Epidermal melanocyte (primary cell): Measurements from ENCODE around the gene CERS4.
A peak's percentile ranks its signal among the peaks of the same experiment; 100 is the strongest.
"Not testable (repeated sequence)": the region's sequence is repeated elsewhere in the genome, so short reads cannot be mapped to it uniquely, and the experiment has no call there.

Experiments used
- DNase-seq: peaks from one replicate; pipeline ENCODE4 v3.0.0; 2011; ENCODE audit warnings: low spot score; ENCODE audit not compliant: insufficient read length

Gene CERS4

GRCh38 chr19:8261881-8262280 is 52.7 kb downstream of the CERS4 start:
- DNase-seq: no peak

DNA sequence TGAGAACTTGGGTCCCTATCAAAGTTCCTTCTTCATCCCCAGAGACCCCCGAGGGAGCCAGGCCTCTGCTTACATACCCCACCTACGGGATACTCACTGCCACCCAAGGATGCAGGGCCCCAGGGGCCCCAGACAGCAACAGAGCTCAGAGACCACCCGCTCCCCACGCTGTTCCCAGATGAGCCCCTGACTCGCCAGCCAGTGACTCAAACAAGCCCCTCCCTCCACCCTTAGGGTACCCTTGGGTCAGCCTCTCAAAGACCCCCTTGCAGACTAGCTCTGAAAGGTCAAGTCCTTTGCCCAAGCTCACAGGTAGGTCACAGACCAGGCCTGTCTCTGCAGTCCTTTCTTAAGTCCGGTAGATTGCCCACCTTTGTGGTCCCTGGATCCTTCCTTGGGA is 53.3 kb downstream of the CERS4 start:
- DNase-seq: no peak

- DNase-seq: not testable (repeated sequence)
These were observed 55.1 kb downstream of the CERS4 start for GRCh38 chr19:8264248-8264647.

DNA sequence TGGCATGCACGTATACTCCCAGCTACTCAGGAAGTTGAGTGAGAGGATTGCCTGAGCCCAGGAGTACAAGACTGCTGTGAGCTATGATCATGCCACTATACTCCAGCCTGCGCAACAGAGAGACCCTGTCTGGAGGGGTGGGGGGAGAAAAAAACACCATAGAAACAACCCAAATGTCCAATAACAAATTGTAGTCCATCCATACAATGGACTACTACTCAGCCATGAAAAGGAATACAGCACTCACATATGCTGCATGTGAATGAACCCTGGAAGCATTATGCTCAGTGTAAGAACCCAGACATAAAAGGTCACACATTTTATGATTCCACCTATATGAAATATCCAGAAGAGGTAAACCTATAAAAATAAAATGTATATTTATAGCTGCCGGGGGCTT is 56.7 kb downstream of the CERS4 start:
- no peak for DNase-seq

- no peak for DNase-seq
These were observed 60.6 kb downstream of the CERS4 start for GRCh38 chr19:8269724-8270123.

DNA sequence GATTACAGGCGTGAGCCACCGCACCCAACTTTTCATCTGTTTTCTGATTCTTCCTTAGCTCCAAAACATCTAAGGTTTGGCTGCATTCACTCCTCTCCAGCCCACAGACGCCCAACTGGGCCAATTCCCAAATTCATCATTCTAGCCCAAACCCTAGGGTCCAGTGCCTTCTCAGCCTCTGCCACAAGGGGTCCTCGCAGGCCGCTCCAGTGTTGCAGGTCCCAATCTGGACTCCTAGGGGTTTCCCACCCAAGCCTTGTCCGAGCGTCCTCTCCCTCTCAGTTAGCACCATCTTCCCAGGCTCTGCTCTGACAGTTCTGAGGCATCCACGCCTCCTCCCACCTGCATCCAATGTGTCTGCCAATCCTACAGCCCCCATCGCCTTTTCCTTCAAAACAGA is 67.3 kb downstream of the CERS4 start:
- DNase-seq: not testable (repeated sequence)

DNA sequence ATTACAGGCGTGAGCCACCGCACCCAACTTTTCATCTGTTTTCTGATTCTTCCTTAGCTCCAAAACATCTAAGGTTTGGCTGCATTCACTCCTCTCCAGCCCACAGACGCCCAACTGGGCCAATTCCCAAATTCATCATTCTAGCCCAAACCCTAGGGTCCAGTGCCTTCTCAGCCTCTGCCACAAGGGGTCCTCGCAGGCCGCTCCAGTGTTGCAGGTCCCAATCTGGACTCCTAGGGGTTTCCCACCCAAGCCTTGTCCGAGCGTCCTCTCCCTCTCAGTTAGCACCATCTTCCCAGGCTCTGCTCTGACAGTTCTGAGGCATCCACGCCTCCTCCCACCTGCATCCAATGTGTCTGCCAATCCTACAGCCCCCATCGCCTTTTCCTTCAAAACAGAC is 82.2 kb downstream of the CERS4 start:
- not testable (repeated sequence) for DNase-seq

GRCh38 chr19:8302357-8302691 is 93.2 kb downstream of the CERS4 start:
- peak; percentile 2 for DNase-seq

DNA sequence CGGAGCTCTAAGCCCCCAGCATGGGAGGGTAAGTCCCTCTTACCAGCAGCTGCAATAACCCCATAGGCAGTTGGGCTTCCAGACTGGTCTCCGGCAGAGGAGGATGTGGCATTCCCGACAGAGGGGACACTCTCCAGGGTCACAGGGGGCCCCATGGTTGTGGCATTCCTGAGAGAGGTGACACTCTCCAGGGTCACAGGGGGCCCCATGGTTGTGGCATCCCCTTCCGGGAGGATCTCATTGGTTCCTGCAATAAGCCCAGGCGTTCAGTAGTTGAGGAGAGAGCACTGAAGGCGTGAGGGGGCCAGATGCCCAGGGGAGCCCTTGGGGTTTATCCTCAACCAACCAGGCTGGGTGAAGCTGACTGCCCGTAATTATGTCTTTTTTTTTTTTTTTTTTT is 93.6 kb downstream of the CERS4 start:
- DNase-seq: no peak

GRCh38 chr19:8304841-8305621 is 95.9 kb downstream of the CERS4 start:
- peak; percentile 7 for DNase-seq

DNA sequence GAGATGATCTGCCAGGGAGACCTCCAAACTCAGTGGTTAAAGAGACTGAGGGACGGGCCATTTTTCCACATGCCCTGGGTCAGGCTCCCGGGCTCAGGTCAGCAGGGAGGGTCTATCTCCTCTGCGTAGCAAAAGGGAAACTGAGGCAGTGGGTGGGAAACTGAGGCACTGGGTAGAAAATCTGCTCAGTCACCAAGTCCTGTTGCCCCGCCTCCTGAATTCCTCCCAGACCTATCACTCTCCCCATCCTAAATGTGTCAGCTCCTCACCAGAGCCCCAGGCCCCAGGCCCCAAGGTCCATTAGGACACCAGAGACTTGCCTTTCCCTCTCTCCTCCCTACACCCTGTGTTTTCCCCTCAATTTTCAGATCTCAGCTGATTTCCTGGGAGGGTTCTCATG is 96.6 kb downstream of the CERS4 start:
- DNase-seq: peak; percentile 11

- peak; percentile 13 for DNase-seq
These were observed 97.3 kb downstream of the CERS4 start for GRCh38 chr19:8306235-8307054.

GRCh38 chr19:8307400-8307964 is 98.3 kb downstream of the CERS4 start:
- DNase-seq: peak; percentile 13

DNA sequence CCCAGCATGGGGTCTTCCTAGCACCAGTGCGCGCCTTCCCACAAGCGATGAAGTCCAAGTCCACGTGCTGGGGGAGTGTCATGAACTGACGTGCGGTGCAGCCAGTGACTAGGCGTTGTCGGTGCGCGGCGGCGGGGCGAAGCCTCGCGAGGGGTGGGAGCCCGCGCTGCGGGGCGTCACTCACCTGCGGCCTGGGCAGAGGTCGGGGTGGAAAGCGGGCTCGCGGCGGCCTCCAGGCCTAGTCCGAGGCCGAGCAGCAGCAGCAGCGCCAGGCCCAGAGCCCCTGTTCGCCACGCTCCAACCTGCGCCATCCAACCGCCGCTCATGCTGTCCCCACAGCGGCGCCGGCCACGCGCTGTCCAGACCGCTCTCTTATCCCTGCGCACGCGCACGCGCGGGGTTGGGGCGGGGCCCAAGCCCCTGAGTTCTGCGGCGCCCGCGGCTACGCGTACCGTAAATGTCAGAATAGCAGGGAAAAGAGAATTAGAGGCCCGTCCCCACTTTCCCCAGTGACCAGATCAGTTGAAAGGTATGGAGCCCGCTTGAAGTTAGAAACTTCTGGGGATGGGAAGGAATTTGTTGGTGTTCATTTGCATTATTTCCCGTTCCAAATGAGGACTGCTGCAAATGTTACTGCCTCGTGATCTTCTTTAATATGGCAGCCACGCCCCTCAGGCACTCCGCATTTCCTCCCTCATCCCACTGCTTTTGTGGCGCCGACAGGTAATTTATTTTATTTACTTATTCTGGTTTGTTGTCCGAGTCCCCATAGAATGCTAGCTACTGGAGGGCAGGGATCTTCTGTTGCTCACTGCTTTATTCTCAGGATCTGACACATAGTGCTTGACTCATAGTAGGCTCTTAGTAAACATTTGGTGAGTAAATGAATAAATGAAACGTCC is 99.0 kb downstream of the CERS4 start, which contains the start of gene CD320:
Gene CD320, minus strand, starts transcription at position 394 of the 902 bp plus-strand sequence. Its CDS starts 68 bp downstream, at position 326.
- DNase-seq: peak; percentile 95

- DNase-seq: no peak
These were observed 99.7 kb downstream of the CERS4 start for GRCh38 chr19:8308891-8309291.

DNA sequence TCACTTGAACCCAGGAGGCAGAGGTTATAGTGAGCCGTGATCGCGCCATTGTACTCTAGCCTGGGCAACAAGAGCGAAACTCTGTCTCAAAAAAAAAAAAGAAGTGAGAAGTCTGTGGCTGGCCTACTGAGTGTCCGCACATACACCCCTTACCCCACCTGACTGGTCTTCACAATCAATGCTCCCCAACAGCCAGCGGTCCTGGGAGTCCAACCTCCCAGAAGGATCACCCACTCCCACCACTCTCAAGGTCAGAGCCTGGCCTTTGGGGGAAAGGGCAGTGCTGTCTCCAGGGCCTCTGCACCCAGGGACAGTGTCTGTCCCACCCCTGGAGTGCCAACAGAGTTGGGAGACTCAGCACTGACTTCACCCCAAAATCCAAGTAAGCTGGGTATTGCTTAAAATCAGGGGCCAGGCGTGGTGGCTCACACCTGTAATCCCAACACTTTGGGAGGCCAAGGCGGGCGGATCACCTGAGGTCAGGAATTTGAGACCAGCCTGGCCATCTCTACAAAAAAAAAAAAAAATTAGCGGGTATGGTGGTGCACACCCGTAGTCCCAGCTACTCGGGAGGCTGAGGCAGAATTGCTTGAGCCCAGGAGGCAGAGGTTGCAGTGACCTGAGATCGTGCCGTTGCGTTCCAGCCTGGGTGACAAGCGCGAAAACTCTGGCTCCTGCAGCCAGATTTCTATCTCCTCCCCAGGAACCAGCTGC is 101.3 kb downstream of the CERS4 start:
- peak; percentile 2 for DNase-seq

GRCh38 chr19:8311461-8312260 is 102.5 kb downstream of the CERS4 start:
- peak; percentile 15 for DNase-seq
